Activated T-cell treated with anti-CD3 and anti-CD28 coated beads, Interleukin-2, amount 50 U/mL, for 48 hours (primary cell): ENCODE measurements around the gene SRCIN1.
"Not testable (repeated sequence)": the region's sequence is repeated elsewhere in the genome, so short reads cannot be mapped to it uniquely, and the experiment has no call there.

Experiments used
- DNase-seq, 2 experiments: peaks; one replicate each; pipeline ENCODE4 v3.0.0-alpha.2; 2020

Gene SRCIN1, protein sequence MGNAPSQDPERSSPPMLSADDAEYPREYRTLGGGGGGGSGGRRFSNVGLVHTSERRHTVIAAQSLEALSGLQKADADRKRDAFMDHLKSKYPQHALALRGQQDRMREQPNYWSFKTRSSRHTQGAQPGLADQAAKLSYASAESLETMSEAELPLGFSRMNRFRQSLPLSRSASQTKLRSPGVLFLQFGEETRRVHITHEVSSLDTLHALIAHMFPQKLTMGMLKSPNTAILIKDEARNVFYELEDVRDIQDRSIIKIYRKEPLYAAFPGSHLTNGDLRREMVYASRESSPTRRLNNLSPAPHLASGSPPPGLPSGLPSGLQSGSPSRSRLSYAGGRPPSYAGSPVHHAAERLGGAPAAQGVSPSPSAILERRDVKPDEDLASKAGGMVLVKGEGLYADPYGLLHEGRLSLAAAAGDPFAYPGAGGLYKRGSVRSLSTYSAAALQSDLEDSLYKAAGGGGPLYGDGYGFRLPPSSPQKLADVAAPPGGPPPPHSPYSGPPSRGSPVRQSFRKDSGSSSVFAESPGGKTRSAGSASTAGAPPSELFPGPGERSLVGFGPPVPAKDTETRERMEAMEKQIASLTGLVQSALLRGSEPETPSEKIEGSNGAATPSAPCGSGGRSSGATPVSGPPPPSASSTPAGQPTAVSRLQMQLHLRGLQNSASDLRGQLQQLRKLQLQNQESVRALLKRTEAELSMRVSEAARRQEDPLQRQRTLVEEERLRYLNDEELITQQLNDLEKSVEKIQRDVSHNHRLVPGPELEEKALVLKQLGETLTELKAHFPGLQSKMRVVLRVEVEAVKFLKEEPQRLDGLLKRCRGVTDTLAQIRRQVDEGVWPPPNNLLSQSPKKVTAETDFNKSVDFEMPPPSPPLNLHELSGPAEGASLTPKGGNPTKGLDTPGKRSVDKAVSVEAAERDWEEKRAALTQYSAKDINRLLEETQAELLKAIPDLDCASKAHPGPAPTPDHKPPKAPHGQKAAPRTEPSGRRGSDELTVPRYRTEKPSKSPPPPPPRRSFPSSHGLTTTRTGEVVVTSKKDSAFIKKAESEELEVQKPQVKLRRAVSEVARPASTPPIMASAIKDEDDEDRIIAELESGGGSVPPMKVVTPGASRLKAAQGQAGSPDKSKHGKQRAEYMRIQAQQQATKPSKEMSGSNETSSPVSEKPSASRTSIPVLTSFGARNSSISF

DNA sequence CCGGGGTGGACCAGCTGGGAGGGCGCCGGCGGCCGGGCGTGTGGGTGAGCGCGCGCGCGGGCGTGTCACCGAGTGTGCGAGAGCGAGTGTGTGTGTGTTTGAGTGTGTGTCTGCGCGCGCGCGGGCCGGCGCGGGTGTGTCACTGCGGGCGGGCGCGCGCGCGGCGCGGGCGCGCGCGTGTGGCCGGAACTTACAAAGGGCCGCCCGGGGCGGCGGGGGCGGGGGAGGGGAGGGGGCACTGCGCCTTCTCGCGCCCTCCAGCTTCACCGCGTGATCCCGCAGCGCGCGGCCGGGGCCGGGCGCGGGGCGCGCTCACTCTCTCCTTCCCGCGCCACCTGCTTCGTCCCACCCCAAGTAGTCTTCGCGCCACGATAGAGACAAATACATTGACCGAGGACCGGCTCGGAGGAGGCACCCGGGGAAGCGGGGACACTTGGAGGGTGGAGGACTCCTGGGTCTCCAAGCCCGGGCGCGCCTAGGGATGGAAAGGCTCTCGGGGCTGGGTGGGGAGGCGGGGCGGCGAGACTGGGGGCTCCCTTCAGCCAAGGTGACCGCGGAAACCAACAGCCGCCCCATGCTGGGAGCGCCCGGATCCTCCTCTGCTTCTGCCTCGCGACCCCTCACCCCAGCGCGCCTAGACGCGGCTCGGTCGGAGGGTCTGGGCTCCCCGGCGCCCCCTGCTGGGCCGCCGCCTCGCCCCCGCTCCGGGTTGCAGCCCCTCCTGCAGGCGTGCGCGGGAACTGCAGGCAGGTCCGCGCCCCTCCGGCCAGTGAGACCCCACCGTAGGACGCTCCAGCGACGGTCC, at the start of gene SRCIN1:
SRCIN1 (minus strand) TSS at position 112 of the 805 bp plus-strand sequence. CDS start 247 bp downstream, outside the sequence.
- peak; percentile 74 to 77 for DNase-seq

DNA sequence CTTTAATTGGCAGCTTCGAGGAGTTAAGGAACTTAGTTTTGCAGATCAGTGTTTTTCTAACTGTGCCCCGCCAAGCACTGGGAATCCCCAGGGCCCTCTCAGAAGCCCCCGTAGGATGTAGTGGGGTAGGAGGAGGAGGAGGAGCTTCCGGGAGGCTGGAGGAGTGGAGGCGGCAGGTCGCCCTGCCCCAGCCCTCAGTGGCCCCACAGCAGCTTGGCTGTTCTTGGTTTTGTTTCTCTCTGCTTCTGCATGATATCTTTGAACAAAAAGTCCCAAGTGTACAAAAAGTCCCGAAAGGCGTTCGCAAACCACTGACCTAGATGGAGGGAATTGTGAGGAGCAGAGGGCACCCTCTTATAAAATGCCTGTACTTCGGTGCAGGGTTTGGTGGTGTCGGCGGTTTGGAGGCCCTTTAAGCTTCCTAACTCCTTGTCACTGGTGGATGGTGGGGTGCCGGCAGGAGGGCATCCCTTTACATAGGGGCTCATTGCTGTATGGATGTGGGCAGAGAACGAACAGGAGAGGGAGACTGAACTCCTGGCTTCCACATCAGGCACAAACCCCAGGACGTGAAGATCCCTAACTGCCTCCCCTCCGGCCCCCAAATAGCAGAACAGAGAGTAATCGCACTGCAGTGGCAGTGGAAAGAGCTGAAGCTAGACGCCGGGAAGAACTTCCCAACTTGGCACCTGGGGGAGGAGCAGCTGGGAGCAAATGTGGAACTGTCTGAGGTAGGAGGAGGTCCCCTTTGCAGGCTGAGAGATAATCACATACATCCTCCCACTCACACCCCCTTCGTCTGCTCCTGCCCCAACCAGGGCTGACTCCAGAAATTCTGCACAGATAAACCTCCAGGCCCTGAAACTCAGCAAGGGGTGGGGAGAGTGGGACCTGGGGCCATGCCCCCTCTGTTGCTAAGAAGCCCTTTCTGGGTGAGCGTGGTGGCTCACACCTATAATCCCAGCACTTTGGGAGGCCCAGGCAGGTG, 49.0 kb upstream of the SRCIN1 start:
- DNase-seq, result no peak

DNA sequence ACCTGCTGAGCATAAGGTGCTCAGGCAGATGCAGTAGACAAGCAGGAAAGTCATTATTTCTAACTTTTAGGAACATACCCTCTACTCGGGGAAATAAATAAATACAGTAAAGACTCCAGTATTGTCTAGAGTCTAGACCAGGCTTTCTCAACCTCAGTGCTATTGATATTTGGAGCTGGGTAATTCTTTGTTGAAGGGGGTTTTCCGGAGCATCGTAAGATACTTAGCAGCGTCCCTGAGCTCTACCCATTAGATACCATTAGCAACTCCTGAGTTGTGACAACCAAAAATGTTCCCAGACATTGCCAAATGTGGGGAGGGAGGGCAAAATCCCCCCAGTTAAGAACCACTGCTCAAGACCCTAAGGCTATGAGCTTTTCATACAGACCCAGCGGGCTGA, 47.9 kb upstream of the SRCIN1 start:
- no peak for DNase-seq

DNA sequence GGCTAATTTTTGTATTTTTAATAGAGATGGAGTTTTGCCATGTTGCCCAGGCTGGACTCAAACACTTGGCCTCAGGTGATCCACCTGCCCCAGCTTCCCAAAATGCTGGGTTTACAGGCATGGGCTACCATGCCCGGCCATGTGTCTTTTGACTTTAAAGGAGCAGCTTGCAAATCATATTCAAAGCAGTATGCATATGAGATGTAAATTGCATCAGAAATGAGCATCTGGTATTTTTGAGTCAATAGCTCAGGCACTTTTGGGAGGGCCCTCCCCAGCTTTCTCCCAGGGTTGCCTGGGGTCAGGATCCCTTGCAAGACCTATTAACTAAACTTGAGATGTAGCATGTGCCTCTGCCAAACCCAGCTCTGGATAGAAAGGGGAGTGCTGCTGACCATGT, 47.5 kb upstream of the SRCIN1 start:
- DNase-seq, result no peak

DNA sequence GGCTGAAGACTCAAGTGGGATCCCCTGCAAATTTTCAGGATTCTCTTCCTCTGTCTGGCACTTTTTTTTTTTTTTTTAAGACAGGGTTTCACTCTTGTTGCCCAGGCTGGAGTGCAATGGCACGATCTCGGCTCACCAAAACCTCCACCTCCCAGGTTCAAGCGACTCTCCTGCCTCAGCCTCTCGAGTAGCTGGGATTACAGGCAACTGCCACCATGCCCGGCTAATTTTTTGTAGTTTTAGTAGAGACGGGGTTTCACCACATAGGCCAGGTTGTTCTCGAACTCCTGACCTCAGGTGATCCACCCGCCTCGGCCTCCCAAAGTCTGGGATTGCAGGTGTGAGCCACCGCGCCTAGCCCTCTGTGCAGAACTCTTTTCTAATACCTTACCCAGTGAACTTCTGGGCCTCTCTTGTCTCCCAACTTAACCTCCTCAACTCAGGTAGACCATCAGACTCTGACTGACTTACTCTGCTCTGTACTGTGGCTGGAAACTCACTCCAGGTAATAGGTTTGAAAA, 45.0 kb upstream of the SRCIN1 start:
- not testable (repeated sequence) for DNase-seq

DNA sequence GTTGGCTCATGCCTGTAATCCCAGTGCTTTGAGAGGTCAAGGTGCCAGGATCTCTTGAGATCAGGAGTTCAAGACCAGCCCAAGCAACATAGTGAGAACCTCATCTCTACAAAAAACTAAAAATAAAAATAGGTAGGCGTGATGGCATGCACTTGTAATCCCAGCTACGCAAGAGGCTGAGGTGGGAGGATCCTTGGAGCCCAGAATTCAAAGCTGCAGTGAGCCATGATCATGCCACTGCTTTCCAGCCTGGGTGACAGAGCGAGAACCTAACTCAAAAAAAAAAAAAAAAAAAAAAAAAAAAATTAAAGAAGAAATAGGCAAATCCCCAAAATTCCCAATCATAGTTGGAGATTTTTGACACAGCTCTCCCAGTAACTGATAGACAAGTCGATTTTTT, 32.2 kb upstream of the SRCIN1 start:
- no peak for DNase-seq

DNA sequence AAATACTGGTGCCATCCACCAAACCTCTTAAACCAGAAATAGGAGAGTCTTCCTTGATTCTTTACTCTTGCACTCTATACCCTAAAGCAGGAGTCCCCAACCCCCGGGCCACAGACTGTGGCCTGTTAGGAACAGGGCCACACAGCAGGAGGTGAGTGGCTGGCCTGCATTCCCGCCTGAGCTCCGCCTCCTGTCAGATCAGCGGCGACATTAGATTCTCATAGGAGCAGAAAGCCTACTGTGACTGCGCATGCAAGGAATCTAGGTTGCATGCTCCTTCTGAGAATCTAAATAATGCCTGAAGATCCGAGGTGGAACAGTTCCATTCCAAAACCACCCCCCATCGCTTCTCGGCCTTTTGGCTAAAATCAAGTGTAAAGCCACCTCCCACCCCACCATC, 30.3 kb upstream of the SRCIN1 start:
- DNase-seq, result no peak

DNA sequence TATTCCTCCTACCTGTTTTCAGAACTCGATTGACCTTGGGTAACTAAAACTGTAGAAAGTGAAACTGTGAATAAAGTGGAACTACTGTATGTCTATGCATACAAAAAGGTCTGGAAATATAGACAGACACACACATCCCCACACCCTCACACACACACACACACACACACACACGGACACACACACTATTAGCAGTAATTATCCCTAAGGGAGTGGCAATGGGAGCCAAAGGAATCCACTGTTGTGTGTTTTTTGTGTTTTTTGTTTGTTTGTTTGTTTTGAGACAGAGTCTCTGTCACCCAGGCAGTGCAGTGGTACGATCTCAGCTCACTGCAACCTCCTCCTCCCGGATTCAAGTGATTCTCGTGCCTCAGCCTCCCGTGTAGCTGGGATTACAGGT, 26.6 kb upstream of the SRCIN1 start:
- no peak for DNase-seq

DNA sequence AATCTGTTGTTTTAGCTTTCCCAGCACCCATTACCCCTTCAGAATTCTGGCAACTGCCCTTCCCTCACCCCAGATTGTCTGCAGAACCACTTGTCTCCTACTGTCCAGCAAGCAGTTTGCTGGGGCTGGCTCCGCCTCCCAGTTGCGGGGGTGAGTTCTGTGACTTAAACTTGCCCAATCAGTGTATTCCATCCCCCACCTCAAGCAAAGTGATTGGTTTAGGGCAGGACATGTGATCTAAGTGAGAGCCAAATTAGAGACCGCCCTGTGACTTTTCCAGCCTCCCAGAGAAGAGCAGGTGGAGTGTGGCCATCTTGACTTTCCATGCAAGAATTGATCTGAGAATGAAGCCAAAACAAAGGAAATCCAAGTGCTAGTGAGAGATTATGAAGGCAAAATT, 22.7 kb upstream of the SRCIN1 start:
- DNase-seq, result no peak

DNA sequence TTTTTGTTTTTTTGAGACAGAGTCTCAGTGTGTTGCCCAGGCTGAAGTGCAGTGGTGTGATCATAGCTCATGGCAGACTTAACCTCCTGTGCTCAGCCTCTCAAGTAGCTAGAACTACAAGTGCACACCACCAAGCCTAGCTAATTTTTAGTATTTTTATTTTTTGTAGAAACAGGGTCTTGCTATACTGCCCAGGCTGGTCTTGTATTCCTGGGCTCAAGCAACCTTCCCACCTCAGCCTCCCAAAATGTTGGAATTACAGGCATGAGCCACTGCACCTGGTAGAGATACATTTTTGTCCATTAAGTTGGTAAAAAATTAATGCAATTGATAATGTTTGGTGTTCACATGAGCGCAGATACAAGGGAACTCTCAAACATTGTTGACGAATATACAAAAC, 22.2 kb upstream of the SRCIN1 start:
- no peak for DNase-seq

DNA sequence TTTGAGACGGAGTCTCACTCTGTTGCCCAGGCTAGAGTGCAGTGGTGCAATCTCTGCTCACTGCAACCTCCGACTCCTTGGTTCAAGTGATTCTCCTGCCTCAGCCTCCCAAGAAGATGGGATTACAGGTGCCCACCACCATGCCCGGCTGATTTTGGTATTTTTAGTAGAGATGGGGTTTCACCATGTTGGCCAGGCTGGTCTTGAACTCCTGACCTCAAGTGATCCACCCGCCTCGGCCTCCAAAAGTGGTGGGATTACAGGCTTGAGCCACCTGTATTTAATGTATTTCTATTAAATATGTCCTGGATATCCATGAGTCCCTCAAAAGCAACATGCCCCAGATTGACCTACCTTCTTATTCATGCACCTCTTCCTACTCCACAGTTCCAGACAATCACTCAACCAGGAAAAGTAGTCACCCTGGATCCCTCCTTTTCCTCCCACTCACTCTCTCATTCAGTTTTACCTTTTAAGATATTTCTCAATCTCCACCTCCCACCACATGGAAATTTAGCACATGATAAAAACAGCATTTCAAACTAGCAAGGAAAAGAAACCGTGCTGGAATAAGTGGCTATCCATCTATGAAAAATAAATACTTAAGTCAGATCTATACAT, 21.0 kb upstream of the SRCIN1 start:
- not testable (repeated sequence) for DNase-seq

DNA sequence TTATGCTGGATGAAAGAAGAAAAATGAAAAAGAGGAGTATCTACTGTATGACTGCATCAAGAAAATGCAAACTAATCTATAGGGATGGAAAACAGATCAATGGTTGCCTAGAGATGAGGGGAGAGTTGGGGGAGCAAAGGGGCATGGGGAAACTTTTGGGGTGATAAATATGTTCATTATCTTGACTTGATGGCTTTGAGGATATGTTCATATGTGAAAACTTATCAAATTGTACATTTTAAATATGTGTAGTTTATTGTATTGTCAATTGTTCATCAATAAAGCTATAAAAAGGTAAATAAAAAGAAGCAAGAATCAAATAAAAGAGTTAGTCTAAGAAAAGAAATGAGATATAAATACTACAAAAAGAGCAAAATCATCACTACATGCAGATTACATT, 19.7 kb upstream of the SRCIN1 start:
- DNase-seq, result no peak

DNA sequence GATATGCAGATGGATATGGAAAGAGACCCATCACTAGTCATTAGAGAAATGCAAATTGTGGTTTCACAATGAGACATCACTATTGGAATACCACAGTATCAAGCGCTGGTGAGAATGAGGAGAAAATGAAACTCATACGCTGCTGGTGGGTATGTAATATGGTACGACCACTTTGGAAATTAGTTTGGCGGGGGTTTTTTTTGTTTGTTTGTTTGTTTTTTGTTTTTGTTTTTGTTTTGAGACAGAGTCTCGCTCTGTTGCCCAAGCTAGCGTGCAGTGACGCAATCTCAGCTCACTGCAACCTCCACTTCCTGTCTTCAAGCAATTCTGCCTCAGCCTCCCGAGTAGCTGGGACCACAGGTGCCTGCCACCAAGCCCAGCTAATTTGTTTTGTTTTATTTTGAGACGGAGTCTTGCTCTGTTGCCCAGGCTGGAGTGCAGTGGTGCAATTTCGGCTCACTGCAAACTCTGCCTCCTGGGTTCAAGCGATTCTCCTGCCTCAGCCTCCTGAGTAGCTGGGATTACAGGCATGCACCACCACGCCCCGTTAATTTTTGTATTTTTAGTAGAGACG, 19.1 kb upstream of the SRCIN1 start:
- not testable (repeated sequence) for DNase-seq

DNA sequence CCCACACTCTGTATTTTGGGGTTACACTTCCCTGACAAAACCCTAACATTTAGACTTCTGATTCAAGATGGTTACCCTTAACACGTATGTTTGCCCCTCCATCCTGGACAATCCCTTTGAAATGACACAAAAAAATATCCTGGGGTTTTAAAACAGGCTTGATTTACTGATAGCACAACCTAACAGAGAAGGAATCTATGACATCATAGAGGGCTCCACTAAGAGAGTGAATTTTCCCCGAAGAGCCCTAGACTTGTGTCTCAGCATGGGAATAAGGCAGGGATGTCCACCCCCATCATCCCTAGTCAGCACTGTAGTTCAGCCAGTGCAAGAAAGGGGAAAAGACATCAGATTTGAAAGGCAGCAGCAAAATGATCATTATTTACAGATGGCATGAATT, 15.8 kb upstream of the SRCIN1 start:
- no peak for DNase-seq

DNA sequence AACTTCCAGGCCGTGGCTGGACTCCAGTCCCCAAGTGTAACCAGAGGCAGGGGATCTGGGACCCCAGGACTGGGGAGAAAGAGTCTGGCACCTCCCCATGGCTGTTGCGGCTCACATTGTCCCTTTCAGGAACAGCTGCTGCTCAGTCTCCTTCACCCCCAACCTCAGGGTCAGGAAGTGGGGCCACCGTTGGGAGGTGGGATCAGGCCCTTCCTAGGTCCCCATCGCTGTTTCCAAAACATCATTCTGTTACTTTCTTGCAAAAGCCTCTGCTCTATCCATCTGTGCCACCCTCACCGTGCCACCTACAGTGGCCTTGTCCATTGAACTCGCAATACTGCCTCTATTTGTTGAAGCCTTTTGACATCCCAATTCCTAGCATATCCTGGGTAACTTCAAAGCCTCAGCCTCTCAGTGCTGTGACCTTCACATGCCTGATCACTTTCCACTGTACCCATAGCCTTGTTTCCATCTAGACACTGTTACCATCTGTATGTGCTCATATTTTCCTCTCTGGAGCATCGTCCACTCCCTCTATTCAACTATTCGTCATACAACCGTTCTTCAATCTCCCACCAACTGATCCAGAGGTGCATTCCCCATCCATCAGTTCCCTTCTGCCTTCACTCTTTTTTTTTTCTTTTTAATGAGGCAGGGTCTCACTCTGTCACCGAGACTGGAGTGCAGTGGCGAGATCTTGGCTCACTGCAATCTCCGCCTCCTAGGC, 15.0 kb upstream of the SRCIN1 start:
- DNase-seq, result no peak

DNA sequence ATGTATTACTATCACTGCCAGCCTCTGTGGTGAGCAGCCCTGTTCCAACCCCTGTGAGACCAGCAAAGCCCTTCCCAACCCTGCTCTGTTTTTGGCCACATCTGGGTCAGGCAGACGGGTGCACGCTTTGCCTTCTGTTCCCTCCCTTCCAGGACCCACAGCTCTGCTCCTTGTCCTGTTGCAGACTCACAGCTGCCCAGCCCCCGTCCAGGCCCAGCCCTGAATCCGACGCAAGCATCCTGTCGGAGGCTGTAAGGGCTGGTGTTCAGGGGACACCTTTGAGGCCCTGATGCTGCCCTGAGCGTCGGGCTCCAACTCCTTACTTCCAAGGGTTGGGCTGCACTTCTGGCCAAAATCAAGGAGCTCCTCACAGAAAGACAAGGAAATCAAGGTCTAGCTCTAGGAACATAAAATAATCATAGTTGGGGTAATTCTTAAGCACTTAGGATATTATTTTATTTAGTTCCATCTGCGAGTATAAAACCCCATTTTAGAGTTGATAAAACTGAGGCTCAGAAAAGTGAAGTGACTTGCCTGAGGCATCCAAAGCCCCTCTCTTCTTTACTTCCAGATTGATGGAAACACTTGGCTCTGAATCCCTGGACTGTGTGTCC, 14.3 kb upstream of the SRCIN1 start:
- DNase-seq, result no peak

DNA sequence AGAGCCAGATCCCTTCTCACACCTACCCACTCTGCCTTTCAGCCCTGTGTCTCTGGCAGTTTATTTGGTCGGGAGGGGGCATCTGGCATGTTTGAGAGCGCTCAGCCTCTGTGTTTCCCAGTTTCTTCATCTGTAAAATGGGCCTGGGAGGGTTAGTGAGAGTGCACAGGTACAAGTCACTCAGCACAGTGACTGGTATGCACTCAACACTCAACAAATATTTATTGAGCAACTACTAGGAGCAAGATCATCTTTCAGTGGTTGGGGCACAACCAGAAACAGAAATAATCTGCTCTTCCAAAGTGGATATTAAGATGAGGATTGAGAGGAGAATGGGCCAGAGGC, 13.7 kb upstream of the SRCIN1 start:
- no peak for DNase-seq

DNA sequence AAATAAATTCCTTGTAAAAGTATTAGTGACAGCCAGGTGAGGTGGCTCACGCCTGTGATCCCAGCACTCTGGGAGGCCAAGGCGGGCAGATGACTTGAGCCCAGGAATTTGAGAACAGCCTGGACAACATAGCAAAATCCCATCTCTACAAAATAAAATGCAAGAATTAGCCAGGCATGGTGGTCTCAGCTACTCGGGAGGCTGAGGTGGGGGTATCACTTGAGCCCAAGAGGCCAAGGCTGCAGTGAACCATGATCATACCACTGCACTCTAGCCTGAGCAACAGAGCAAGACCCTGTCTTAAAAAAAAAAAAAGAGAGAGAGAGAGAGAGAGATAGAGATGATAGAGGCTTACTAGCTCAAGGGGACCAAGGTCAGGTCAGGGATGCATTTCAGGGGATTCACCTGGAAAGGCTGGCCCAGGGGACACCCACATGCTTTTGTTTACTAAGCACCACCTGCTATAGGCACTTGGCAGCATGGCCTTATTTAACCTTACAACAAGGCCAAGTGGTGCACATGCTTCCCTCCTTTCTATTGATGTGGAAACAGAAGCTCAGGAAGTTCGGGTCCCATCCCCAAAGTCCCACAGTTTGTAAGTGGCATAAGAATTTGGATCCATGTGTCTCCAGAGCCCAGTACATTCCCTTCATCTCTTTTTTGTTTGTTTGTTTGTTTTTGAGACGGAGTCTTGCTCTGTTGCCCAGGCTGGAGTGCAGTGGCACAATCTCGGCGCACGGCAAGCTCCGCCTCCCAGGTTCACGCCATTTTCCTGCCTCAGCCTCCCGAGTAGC, 12.4 kb upstream of the SRCIN1 start:
- DNase-seq, result no peak
